ENCODE data around the gene INF2.

Gene INF2

GRCh38 chr14:104656014-104656714 is 33.3 kb upstream of the INF2 start:
- Histone ChIP-seq H3K79me2 (ENCODE audit: insufficient read depth, low read depth) (no peaks in the 10 kb centered on the region), H4K20me1 (ENCODE audit: insufficient read depth) (no peaks in the 10 kb centered on the region), H3K4me2 (no peak overlapping the region), H3K4me1 (ENCODE audit: low read depth, poor library complexity, severe bottlenecking) (no peaks in the 10 kb centered on the region), H3K27me3 (ENCODE audit: insufficient read depth, low read depth) (peaks cover 16% of the 10 kb centered on the region; the same call in 1 of the 2 replicates), H3K9ac (no peak overlapping the region), H3K4me3 (IDR thresholded peaks at IDR 0.05; ENCODE audit: insufficient read depth, low read depth, low read length) (no peak overlapping the region), H2AFZ (ENCODE audit: low read depth) (no peak overlapping the region), H3K36me3 (ENCODE audit: insufficient read depth) (no peaks in the 10 kb centered on the region), H3K27ac (no peak overlapping the region)
- TF ChIP-seq CTCF (conservative IDR thresholded peaks at IDR 0.05; ENCODE audit: low read depth, low read length) = no peak

GRCh38 chr14:104657101-104657524 is 32.3 kb upstream of the INF2 start:
- Histone ChIP-seq H4K20me1 (ENCODE audit: insufficient read depth) (no peaks in the 10 kb centered on the region), H3K4me3 (IDR thresholded peaks at IDR 0.05; ENCODE audit: insufficient read depth, low read depth, low read length) (no peak overlapping the region), H3K79me2 (ENCODE audit: insufficient read depth, low read depth) (no peaks in the 10 kb centered on the region), H3K36me3 (ENCODE audit: insufficient read depth) (no peaks in the 10 kb centered on the region), H3K4me2 (no peak overlapping the region), H3K4me1 (ENCODE audit: low read depth, poor library complexity, severe bottlenecking) (no peaks in the 10 kb centered on the region), H2AFZ (ENCODE audit: low read depth) (no peak overlapping the region), H3K9ac (no peak overlapping the region), H3K27me3 (ENCODE audit: insufficient read depth, low read depth) (peaks cover 19% of the 10 kb centered on the region; the same call in 1 of the 2 replicates), H3K27ac (no peak overlapping the region)
- no peak for TF ChIP-seq CTCF (conservative IDR thresholded peaks at IDR 0.05; ENCODE audit: low read depth, low read length)

GRCh38 chr14:104657563-104658324 is 31.7 kb upstream of the INF2 start:
- Histone ChIP-seq H3K27ac (no peak overlapping the region), H3K4me2 (no peak overlapping the region), H3K4me3 (IDR thresholded peaks at IDR 0.05; ENCODE audit: insufficient read depth, low read depth, low read length) (no peak overlapping the region), H3K36me3 (ENCODE audit: insufficient read depth) (no peaks in the 10 kb centered on the region), H2AFZ (ENCODE audit: low read depth) (no peak overlapping the region), H4K20me1 (ENCODE audit: insufficient read depth) (no peaks in the 10 kb centered on the region), H3K79me2 (ENCODE audit: insufficient read depth, low read depth) (no peaks in the 10 kb centered on the region), H3K27me3 (ENCODE audit: insufficient read depth, low read depth) (peaks cover 19% of the 10 kb centered on the region; the same call in 1 of the 2 replicates), H3K4me1 (ENCODE audit: low read depth, poor library complexity, severe bottlenecking) (no peaks in the 10 kb centered on the region), H3K9ac (no peak overlapping the region)
- TF ChIP-seq CTCF (conservative IDR thresholded peaks at IDR 0.05; ENCODE audit: low read depth, low read length) = no peak

GRCh38 chr14:104658325-104658712 is 31.1 kb upstream of the INF2 start:
- Histone ChIP-seq H3K27me3 (ENCODE audit: insufficient read depth, low read depth) (peaks cover 19% of the 10 kb centered on the region; the same call in 1 of the 2 replicates), H4K20me1 (ENCODE audit: insufficient read depth) (no peaks in the 10 kb centered on the region), H3K4me1 (ENCODE audit: low read depth, poor library complexity, severe bottlenecking) (no peaks in the 10 kb centered on the region), H2AFZ (ENCODE audit: low read depth) (no peak overlapping the region), H3K9ac (no peak overlapping the region), H3K27ac (no peak overlapping the region), H3K79me2 (ENCODE audit: insufficient read depth, low read depth) (no peaks in the 10 kb centered on the region), H3K4me3 (IDR thresholded peaks at IDR 0.05; ENCODE audit: insufficient read depth, low read depth, low read length) (no peak overlapping the region), H3K36me3 (ENCODE audit: insufficient read depth) (no peaks in the 10 kb centered on the region), H3K4me2 (no peak overlapping the region)
- TF ChIP-seq CTCF (conservative IDR thresholded peaks at IDR 0.05; ENCODE audit: low read depth, low read length) = no peak
